Stimulated activated CD4-positive, alpha-beta T cell treated with anti-CD3 and anti-CD28 coated beads, Interleukin-2, amount 100 ng/mL, for 4 hours (primary cell): ENCODE measurements around the gene RFFL.

Experiments used
- DNase-seq: peaks from one replicate; pipeline ENCODE4 v3.0.0-alpha.2; 2020; ENCODE audit warnings: low read depth

Gene RFFL

DNA sequence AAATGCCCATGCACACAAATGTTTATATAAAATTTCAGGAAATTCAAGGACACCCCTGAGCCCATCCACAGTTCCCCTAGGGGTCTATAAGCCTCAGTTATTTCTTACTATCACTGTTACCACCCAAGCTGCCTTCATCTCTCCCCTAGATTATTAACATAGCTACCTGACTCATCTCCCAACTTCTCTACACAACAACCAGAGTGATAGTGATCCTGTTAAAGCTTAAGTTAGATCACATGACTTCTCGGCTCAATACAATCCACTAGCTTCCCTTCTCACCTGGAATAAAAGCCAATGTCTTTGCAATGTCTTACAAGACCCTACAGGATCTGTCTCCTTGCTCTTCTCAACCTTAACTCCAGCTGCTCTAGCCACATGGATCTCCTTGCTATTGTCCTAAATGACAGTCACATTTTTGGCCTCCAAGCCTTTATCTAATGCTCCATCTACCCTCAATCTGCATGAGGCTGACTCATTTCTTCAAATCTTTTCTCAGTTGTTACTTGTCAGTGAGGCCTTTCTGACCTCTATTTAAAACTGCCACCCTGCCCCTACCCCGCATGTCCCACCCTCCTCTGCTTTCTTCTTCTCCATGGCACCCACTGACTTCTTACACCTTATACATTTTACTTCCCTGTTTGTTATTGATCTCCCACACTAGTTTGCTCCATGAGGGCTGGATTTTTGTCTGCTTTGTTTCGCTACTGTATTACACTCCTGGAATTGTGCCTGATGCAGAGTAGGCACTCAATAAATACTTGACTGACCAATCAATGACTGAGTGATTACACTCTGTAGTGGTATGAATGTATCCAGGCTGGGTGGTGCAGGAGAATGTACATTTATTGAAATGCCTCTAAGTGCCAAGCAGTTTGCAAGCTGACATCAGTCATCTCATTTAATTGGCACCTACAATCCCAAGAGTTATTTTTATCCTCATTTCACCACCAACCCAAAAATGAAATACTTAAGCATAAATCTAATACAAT, 88.4 kb downstream of the RFFL start:
- DNase-seq, result no peak

DNA sequence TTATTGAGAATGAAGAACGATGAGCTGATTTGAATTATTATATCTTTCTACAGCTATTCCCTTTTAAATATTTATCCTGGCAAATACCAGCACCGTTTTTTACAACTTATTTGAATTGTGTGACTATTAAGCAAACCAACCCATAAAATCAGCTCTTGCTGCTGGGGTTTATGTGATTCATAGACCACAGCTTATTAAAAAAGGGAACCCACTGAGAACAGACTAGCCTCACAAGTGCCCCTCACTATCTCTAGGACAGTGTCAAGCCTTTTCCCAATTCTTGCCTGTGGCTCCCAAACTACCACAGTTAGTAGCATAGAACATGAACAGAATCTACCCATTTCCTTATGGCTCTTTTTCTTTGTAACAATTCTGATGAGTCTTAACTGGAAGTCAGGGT, 89.3 kb downstream of the RFFL start:
- no peak for DNase-seq

DNA sequence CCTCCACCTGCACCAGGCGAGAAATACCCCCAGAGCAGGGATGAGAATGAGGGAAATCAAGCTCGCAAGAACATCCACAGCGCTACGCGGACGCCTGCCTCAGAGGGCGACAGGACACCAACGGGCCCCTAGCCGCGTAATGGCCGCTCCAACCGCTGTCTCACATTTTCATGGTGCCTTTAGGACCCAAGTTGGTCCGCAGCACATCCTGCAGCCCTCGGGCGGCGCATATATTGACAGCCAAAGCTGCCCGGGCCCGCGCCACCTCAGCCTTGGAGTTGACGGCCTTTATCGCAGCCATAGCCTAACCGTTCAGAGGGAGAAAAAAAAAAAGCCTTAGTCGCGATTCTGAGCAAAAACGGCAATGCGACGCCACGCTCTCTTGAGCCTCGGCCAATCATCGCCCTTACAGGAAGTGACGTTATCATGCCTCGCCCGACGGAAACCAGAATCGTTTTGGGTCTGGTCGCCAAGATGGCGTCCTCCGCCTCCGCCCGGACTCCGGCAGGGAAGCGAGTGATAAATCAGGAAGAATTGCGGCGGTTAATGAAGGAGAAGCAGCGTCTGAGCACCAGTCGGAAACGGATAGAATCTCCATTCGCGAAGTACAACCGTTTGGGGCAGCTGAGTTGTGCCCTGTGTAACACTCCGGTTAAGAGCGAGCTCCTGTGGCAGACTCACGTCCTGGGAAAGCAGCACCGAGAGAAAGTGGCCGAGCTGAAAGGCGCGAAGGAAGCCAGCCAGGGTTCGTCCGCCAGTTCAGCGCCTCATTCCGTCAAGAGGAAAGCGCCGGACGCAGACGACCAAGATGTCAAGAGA, 102.2 kb downstream of the RFFL start, which contains the start of the genes CCT6B and ZNF830:
TSS of gene CCT6B (minus strand) at position 368 of the 819 bp plus-strand sequence. CDS start at position 301, 67 bp downstream.
TSS of gene ZNF830 (plus strand) at position 448 of the 819 bp plus-strand sequence. CDS start at position 475, 27 bp downstream.
- DNase-seq, result peak; percentile 86

DNA sequence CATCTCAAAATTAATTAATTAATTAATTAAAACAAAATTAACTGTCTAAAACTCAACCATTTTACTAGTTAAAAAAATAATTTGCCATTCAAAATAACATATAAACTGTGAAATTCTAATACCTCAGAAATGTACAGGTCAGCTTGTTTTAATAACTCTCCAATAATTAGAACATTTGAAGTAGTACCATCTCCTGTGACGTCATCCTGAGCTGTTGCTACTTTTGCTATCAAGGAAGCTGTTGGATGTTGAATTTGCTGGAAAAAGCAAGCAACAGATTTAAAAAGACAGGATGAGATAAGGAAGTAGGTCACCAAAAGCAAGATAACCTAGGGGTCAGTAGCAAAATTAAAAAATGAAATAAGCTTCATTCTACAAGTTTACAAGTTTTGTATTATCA, 105.1 kb downstream of the RFFL start:
- no peak for DNase-seq
